IPS DF 4.7 (cell line): ENCODE measurements around the gene SNX10.

Experiments
- DNase-seq: peaks from one replicate; pipeline ENCODE4 v3.0.0-alpha.2; 2013; ENCODE audit warnings: low spot score; ENCODE audit errors: extremely low read depth

The SNX10 gene

DNA sequence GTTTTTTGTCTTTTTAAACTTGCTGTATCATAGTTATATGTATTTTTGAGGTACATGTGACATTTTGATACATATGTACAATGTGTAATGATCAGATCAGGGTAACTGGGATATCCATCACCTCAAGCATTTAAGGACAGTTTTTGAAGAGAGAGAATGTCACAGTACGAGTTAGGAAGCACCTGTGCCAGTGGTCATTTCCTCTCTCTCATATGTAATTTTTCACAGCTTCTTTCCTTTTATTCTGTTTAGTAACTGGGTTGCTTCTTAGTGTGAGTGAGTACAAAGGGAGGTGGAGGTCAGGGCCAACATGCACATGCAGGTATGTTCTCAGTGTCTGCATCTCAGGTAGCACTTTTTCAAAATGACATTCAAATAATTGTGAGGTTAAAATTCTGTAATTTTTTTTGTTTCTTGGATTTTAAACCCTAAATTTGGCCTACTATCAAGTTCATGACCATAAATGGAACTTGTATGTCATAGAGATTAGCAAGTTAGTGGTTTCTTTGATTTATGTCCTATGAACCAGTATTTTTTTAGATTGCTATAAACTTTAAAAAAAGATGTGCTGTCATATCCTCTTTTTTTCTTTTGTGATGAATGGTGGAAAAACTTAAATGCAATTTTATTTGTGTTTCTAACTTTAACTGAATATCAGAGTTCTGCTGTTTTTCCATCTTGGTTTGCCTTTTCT lies 42.7 kb downstream of the SNX10 start:
- no peak for DNase-seq

GRCh38 chr7:26337232-26337865 lies 45.7 kb downstream of the SNX10 start:
- DNase-seq = no peak

- DNase-seq = no peak
These were observed 48.9 kb downstream of the SNX10 start for GRCh38 chr7:26340476-26341018.

DNA sequence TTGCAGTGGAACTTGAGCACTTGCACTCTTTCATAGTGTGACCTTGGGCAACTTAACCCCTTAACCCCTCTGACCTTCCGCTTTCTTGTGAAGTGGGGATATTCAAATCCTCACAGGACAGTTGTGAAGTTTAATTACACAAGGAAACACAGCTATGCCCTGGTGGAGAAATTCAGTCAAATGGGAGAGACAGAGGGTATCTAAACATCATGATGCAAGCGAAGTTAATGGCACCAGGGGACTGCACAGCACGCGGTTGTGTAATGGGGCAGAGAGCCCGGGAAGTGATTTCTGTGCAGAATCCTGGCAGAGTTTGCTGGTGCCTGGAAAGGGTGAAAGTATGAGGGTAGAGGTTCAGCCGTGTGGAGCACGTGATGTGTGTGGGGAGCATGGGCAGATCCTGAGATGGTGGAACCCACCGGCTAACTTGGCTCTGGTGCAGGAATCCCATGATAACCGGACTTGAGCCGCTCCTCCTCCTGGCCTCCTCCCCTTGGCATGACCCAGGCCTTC lies 51.7 kb downstream of the SNX10 start:
- no peak for DNase-seq

DNA sequence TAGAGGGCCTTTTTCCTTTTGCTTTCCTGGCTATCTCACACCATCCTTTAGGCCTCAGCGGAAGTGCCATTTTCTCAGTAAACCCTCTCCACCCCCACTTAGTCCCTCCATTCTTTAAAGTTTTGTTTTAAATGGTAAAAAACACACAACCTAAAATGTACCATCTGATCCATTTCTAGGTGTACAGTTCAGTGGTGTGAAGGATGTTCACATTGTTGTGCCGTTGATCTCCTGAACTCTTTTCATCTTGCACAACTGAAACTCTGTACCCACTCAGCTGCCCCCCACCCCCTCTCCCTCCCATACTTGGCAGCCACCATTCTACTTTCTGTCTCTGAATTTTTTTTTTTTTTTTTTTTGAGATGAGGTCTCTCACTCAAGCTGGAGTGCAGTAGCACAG lies 52.2 kb downstream of the SNX10 start:
- DNase-seq = no peak

GRCh38 chr7:26345202-26345601 lies 53.5 kb downstream of the SNX10 start:
- no peak for DNase-seq

- DNase-seq = no peak
These were observed 54.2 kb downstream of the SNX10 start for GRCh38 chr7:26345837-26346236.

GRCh38 chr7:26346611-26347203 lies 55.0 kb downstream of the SNX10 start:
- DNase-seq = no peak

DNA sequence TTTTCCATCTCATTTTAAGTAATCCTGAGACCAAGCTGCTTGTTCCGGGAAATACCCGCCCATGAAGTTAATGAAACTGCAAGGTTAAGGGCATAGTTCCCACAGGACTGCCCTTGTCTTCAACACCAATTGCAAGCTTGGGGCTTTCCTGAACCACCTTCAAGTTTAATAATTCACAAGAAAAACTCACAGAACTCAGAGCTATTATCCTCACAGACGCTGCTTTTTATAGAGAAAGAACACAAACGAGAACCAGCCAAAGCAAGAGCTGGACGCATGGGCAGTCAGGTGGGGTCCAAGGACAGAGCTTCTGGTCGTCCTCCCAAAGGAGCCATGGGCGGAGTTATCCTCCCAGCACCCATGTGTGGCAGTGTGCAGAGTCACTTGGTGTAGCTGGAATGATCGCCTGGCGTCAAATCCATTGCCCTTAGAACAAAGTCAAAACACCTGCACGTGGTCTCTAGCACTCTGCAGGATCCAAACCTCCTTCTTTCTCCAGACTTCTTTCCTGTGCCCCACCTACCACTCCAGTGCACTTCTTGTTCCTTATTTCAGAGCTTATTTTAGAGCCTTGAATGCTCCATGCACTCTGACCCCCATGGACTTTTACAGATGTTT lies 56.7 kb downstream of the SNX10 start:
- DNase-seq = no peak

- no peak for DNase-seq
These were observed 57.6 kb downstream of the SNX10 start for GRCh38 chr7:26349005-26349915.

DNA sequence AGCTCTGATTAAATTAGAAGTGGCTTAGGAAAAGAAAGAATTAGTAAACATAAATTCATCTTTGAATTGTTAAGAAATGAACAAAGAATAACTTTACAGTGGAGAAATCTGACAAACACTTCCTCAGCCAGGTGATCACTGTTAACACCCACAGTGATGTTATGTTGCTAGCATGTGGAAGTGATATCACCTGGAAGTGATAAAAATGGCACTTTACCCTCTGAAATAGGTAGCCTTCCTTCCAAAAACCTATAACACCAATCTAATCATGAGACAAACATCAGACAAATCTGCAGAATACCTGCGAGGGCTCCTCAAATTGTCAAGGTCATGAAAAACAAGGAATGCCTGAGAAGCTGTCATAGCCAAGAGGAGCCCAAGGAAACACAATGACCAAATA lies 59.5 kb downstream of the SNX10 start:
- DNase-seq = no peak

DNA sequence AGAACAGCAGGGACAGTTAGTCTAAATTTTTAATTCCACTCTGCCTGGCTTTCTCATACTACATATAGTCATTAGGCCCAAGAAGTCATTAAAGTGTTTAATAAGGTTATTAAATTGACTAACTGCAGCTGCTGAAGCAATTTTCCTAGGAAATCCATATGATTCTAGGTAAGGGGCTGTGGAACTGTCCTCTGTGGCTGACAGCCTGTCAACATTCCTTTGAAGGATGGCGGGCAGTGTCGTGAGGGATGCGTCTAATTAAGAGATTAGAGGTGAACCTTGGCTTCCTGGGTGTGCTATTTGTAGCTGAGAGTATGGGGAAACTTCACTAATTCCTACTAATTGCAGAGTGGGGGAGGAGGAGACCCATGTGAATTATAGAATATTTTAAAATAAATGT lies 64.6 kb downstream of the SNX10 start:
- no peak for DNase-seq

- no peak for DNase-seq
These were observed 65.5 kb downstream of the SNX10 start for GRCh38 chr7:26356929-26357798.

GRCh38 chr7:26357799-26358151 lies 66.1 kb downstream of the SNX10 start:
- DNase-seq = no peak

GRCh38 chr7:26360650-26361049 lies 69.0 kb downstream of the SNX10 start:
- no peak for DNase-seq

GRCh38 chr7:26361637-26362036 lies 70.0 kb downstream of the SNX10 start:
- DNase-seq = no peak

DNA sequence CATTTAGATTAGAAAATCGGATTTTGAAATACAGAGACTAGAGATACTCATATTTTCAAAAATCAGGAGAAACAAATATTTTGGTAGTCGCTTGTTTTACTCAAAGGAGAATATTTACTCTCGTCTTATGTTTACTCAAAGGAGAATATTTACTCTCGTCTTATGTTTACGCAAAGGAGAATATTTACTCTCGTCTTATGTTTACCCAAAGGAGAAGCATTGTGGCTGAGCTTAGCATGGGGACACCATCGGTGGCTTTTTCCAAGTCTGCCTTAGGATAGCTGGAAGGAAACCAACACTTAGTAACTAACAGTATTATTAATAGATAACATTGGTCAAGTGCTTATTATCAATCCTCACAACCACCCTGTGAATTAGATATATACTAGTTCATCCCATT lies 71.8 kb downstream of the SNX10 start:
- no peak for DNase-seq

- no peak for DNase-seq
These were observed 73.6 kb downstream of the SNX10 start for GRCh38 chr7:26365077-26365900.

DNA sequence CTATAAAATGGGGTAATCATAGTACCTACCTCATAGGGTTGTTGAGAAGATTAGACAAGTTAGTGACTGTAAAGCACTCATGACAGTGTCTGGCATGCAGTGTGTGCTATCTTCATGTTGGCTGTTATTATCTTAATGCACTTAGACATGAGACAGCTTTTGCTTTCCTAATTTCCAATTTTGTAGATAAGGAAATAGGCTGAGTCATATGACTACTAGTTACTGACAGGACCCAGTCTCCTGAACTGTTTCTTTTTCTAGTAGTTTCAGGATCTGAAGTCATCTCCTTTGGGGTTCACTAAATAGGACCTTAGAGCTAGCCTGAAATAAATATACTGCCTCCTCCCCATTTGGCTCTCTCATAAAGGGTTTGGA lies 74.2 kb downstream of the SNX10 start:
- no peak for DNase-seq
